GM12892 (cell line): ENCODE results near the gene PDE1C.

Experiments used
- POLR2A ChIP-seq: IDR thresholded peaks from 2 replicates; pipeline ENCODE4 v1.6.1; 2011; ENCODE audit warnings: low read depth, low read length, control low read depth
- POLR2AphosphoS5 ChIP-seq: IDR thresholded peaks from 2 replicates; pipeline ENCODE4 v1.6.1; 2011; ENCODE audit warnings: low read depth, low read length, control low read depth
- TAF1 ChIP-seq: IDR thresholded peaks from 2 replicates; pipeline ENCODE4 v1.6.1; 2011; ENCODE audit warnings: low read depth, mild to moderate bottlenecking, control low read depth, low read length, borderline replicate concordance

DNA sequence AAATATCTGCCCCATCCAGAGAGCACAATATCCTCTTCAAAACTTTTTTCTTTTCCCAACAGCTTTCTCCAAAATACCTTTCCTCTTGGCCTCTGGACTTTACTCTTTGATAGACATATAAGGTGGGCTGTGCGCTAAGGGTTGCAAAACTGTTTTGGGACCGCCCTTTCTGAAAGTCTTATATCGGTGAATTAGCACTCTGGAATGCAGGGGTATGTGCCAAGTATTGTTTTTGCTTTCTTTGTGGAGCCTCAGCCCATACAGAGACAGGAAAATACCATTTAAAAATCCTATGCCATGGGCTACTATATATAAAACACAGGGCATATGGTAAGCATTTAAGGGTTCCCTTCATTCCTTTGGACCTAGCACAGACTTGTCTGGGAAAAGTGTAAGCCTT, 345.5 kb downstream of the PDE1C start:
- no peak for TF ChIP-seq POLR2A
- TF ChIP-seq POLR2AphosphoS5 = no peak
- TF ChIP-seq TAF1 = no peak
